ENCODE results near the gene PPP2R5C. TPM values are rescaled to one million over a fixed set of nuclear protein-coding genes. Genes with fewer than 3 reads are reported as not detected.

The PPP2R5C gene
- total and polyA plus RNA-seq, 2 of the 8 experiments (the other 6 are each of a cell fraction or from before 2014, with no cell fraction given) = 49.6 to 95.9 TPM

- Histone ChIP-seq H2BK15ac (ENCODE audit: low read length) (no peak overlapping the region), H3K4me1 (replicated peaks in 1 of 4; ENCODE audit: control insufficient read depth in 3 of 4, insufficient read depth in 4 of 4, low read length in 3 of 4) (peaks cover 2 to 7% (median 5%) of the 10 kb centered on the region in 4 experiments; a peak in 6 of 7 replicates), H2BK120ac (replicated peaks; ENCODE audit: low read depth, low read length) (no peak overlapping the region), H2BK5ac (ENCODE audit: low read depth, low read length) (no peak overlapping the region), H2AFZ (ENCODE audit: low read length) (no peak overlapping the region), H3K27ac (ENCODE audit: low read depth, low read length) (no peak overlapping the region), H3K56ac (replicated peaks; ENCODE audit: insufficient read length, low read depth, low read length) (no peak overlapping the region), H3K79me1 (ENCODE audit: low read depth, low read length) (no peaks in the 10 kb centered on the region), H3K36me3 (ENCODE audit: control insufficient read depth in 2 of 4, insufficient read depth in 4 of 4, low read length in 3 of 4) (no peaks in the 10 kb centered on the region), H2AK5ac (ENCODE audit: low read depth, low read length) (no peak overlapping the region), H3K9me3 (ENCODE audit: insufficient read depth in 2 of 2, low read depth in 1 of 2, low read length in 1 of 2) (no peaks in the 10 kb centered on the region), H3K4me2 (ENCODE audit: insufficient read depth in 1 of 2, low read depth in 2 of 2, low read length in 2 of 2) (no peak overlapping the region), H3K79me2 (ENCODE audit: control insufficient read depth in 1 of 2, insufficient read depth in 2 of 2, low read length in 2 of 2) (no peaks in the 10 kb centered on the region), H3K4me3 (ENCODE audit: extremely low read depth in 1 of 4, insufficient read depth in 2 of 4, low read depth in 3 of 4, low read length in 4 of 4) (no peak overlapping the region), H3K14ac (ENCODE audit: insufficient read length) (no peak overlapping the region), H3K18ac (ENCODE audit: extremely low read depth, low read length) (no peak overlapping the region), H2BK12ac (ENCODE audit: low read depth, low read length) (no peak overlapping the region), H4K5ac (ENCODE audit: insufficient read length, low read depth, low read length) (no peak overlapping the region), H3K9ac (replicated peaks in 1 of 4; ENCODE audit: extremely low read depth in 1 of 4, low read depth in 3 of 4, low read length in 3 of 4) (no peak overlapping the region), H3K27me3 (replicated peaks in 1 of 4; ENCODE audit: control insufficient read depth in 3 of 4, extremely low read depth in 1 of 4, insufficient read depth in 3 of 4, low read length in 3 of 4) (peaks cover 2 to 27% (median 24%) of the 10 kb centered on the region in 4 experiments), H4K20me1 (replicated peaks in 1 of 2; ENCODE audit: control insufficient read depth in 1 of 2, insufficient read depth in 2 of 2, low read length in 2 of 2) (peaks cover 0 to 14% of the 10 kb centered on the region in 2 experiments), H3K4ac (replicated peaks; ENCODE audit: insufficient read length, low read depth, low read length) (no peak overlapping the region), H4K91ac (replicated peaks; ENCODE audit: insufficient read length, low read length) (no peak overlapping the region), H2BK20ac (ENCODE audit: low read length) (no peak overlapping the region), H4K8ac (ENCODE audit: extremely low read depth, insufficient read depth, low read length) (no peak overlapping the region), H3K23me2 (ENCODE audit: low read depth, low read length) (peaks cover 9% of the 10 kb centered on the region; the same call in 1 of the 2 replicates), H3K23ac (ENCODE audit: insufficient read length) (no peak overlapping the region)
- WGBS, 2 experiments (ENCODE audit: extremely low coverage in 1 of 2, insufficient coverage in 1 of 2, insufficient read length in 1 of 2, insufficient replicate concordance in 2 of 2, low coverage in 1 of 2, low lambda C conversion rate in 2 of 2, missing lambda C conversion rate in 1 of 2) = 82% methylated on average over 6 of the region's 6 CpGs; no CpG with 5 or more reads in 1 of the 2 experiments
- CTCF ChIA-PET (ENCODE audit: partially characterized antibody) = interaction anchor here (1.2 to 1.5 kb wide), 3 partner anchors 14 to 68 kb away, joined by 4 to 6 read pairs (median 4); no protein-coding TSS in a partner anchor
- FAIRE-seq (no peak), DNase-seq (ENCODE audit: low read depth in 1 of 2, low spot score in 2 of 2) (no peak)
- POLR2A ChIA-PET (ENCODE audit: partially characterized antibody) = no interaction called here
- TF ChIP-seq CEBPB (IDR thresholded peaks at IDR 0.05; ENCODE audit: low read depth, low read length) (no peak), JUND (IDR thresholded peaks at IDR 0.05; ENCODE audit: low read length) (no peak), SUZ12 (IDR thresholded peaks at IDR 0.05; ENCODE audit: low read length) (no peak)
These were observed 14.8 kb downstream of the PPP2R5C start for GRCh38 chr14:101776344-101776743.
